ENCODE results near the gene MSRB2. TPM values are rescaled to one million over a fixed set of nuclear protein-coding genes. Genes with fewer than 3 reads are reported as not detected.

MSRB2 gene
- total and polyA plus RNA-seq, 2 donors (not counting 1 experiment from before 2014, with no cell fraction given): 1.5 to 3.0 TPM

GRCh38 chr10:23056186-23056579 lies 39.2 kb upstream of the MSRB2 start:
- no peak for TF ChIP-seq EZH2 (IDR thresholded peaks at IDR 0.05; ENCODE audit: borderline replicate concordance, insufficient read depth, low read depth, low read length, poor library complexity, severe bottlenecking)
- TF ChIP-seq, protein P1, sequence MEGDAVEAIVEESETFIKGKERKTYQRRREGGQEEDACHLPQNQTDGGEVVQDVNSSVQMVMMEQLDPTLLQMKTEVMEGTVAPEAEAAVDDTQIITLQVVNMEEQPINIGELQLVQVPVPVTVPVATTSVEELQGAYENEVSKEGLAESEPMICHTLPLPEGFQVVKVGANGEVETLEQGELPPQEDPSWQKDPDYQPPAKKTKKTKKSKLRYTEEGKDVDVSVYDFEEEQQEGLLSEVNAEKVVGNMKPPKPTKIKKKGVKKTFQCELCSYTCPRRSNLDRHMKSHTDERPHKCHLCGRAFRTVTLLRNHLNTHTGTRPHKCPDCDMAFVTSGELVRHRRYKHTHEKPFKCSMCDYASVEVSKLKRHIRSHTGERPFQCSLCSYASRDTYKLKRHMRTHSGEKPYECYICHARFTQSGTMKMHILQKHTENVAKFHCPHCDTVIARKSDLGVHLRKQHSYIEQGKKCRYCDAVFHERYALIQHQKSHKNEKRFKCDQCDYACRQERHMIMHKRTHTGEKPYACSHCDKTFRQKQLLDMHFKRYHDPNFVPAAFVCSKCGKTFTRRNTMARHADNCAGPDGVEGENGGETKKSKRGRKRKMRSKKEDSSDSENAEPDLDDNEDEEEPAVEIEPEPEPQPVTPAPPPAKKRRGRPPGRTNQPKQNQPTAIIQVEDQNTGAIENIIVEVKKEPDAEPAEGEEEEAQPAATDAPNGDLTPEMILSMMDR (IDR thresholded peaks at IDR 0.05): no peak
- H3K79me2 ChIP-seq (ENCODE audit: control insufficient read depth, insufficient read depth, low read length): no peaks in the 10 kb centered on the region
- peaks cover 0 to 8% (median 0%) of the 10 kb centered on the region in 4 experiments for H3K27me3 ChIP-seq (replicated peaks in 1 of 4; ENCODE audit: control extremely low read depth in 1 of 4, control insufficient read depth in 3 of 4, insufficient read depth in 4 of 4, low read length in 3 of 4)
- H3K9ac ChIP-seq (ENCODE audit: low read length): no peak overlapping the region
- H3K36me3 ChIP-seq (replicated peaks in 1 of 2; ENCODE audit: control extremely low read depth in 1 of 2, control insufficient read depth in 1 of 2, extremely low read depth in 1 of 2, insufficient read depth in 2 of 2, low read length in 1 of 2): no peaks in the 10 kb centered on the region
- ATAC-seq (ENCODE audit: low read depth) (no peak), DNase-seq (no peak)
- H3K27ac ChIP-seq (ENCODE audit: low read length in 2 of 2): no peak overlapping the region
- POLR2A ChIA-PET: no interaction called here
- no peak overlapping the region for H2AFZ ChIP-seq (ENCODE audit: insufficient read depth, low read depth, low read length, poor library complexity, severe bottlenecking)
- Mint-ChIP-seq H3K27me3 (peaks cover 53% of the 10 kb centered on the region), H3K27ac (no peak overlapping the region), H3K9me3 (ENCODE audit: insufficient read depth) (peaks cover 2% of the 10 kb centered on the region), H3K4me3 (no peak overlapping the region), H3K4me1 (no peaks in the 10 kb centered on the region)
- peaks cover 0 to 2% (median 0%) of the 10 kb centered on the region in 3 donors for H3K9me3 ChIP-seq (ENCODE audit: control extremely low read depth in 1 of 3, control insufficient read depth in 2 of 3, insufficient read depth in 1 of 3, low read length in 2 of 3)
- no peaks in the 10 kb centered on the region for H3K4me1 ChIP-seq (ENCODE audit: control insufficient read depth in 2 of 2, insufficient read depth in 2 of 2, low read length in 2 of 2)
- H4K20me1 ChIP-seq (ENCODE audit: control insufficient read depth, insufficient read depth, low read length, poor library complexity, severe bottlenecking): no peaks in the 10 kb centered on the region
- CTCF ChIA-PET: no interaction called here
- no peak overlapping the region for H3K4me3 ChIP-seq (ENCODE audit: control extremely low read depth in 1 of 5, extremely low read depth in 1 of 5, insufficient read depth in 1 of 5, low read depth in 2 of 5, low read length in 4 of 5)
- no CpG with 5 or more reads among the region's 3 CpGs for WGBS (ENCODE audit: insufficient coverage)
- H3K4me2 ChIP-seq (replicated peaks; ENCODE audit: low read depth, low read length, poor library complexity, severe bottlenecking): no peak overlapping the region
- intact Hi-C loops (cut with micrococcal nuclease): no loop called here

DNA sequence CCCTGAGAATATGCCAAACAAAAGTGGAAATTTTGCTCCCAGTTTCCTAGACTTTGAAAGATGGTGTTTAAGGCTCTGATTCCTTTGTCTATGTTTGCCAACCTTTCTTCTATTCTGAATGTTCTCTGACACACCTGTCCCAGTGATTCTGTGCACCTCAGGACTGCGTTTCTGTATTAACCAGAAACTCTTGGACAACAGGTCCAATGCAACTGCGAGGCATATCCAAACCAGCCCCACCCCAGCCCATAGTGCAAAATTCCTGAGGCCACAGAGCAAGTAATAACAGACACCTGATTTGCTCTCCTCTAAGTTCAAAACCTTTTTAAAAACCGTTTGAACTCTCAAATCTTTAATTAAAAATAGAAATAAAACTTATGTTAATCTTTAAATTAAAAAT lies 37.0 kb upstream of the MSRB2 start:
- Histone ChIP-seq H3K9me3 (ENCODE audit: control extremely low read depth in 1 of 3, control insufficient read depth in 2 of 3, insufficient read depth in 1 of 3, low read length in 2 of 3) (peaks cover 0 to 2% (median 0%) of the 10 kb centered on the region in 3 donors), H3K27ac (ENCODE audit: low read length in 2 of 2) (no peak overlapping the region), H3K4me3 (ENCODE audit: control extremely low read depth in 1 of 5, extremely low read depth in 1 of 5, insufficient read depth in 1 of 5, low read depth in 2 of 5, low read length in 4 of 5) (no peak overlapping the region), H3K36me3 (replicated peaks in 1 of 2; ENCODE audit: control extremely low read depth in 1 of 2, control insufficient read depth in 1 of 2, extremely low read depth in 1 of 2, insufficient read depth in 2 of 2, low read length in 1 of 2) (no peaks in the 10 kb centered on the region), H3K4me1 (ENCODE audit: control insufficient read depth in 2 of 2, insufficient read depth in 2 of 2, low read length in 2 of 2) (no peaks in the 10 kb centered on the region), H2AFZ (ENCODE audit: insufficient read depth, low read depth, low read length, poor library complexity, severe bottlenecking) (no peak overlapping the region), H3K79me2 (ENCODE audit: control insufficient read depth, insufficient read depth, low read length) (no peaks in the 10 kb centered on the region), H3K27me3 (replicated peaks in 1 of 4; ENCODE audit: control extremely low read depth in 1 of 4, control insufficient read depth in 3 of 4, insufficient read depth in 4 of 4, low read length in 3 of 4) (peaks cover 0 to 8% (median 0%) of the 10 kb centered on the region in 4 experiments), H3K4me2 (replicated peaks; ENCODE audit: low read depth, low read length, poor library complexity, severe bottlenecking) (no peak overlapping the region), H3K9ac (ENCODE audit: low read length) (no peak overlapping the region), H4K20me1 (ENCODE audit: control insufficient read depth, insufficient read depth, low read length, poor library complexity, severe bottlenecking) (no peaks in the 10 kb centered on the region)
- H3K9me3 Mint-ChIP-seq (ENCODE audit: insufficient read depth): peaks cover 2% of the 10 kb centered on the region
- no peak overlapping the region for H3K27ac Mint-ChIP-seq
- H3K4me3 Mint-ChIP-seq: no peak overlapping the region
- WGBS (ENCODE audit: insufficient coverage): 60% methylated on average over 1 of the region's 3 CpGs
- POLR2A ChIA-PET: no interaction called here
- TF ChIP-seq, protein P1 (IDR thresholded peaks at IDR 0.05): no peak
- no peak for TF ChIP-seq EZH2 (IDR thresholded peaks at IDR 0.05; ENCODE audit: borderline replicate concordance, insufficient read depth, low read depth, low read length, poor library complexity, severe bottlenecking)
- H3K27me3 Mint-ChIP-seq: peaks cover 39% of the 10 kb centered on the region
- no peaks in the 10 kb centered on the region for H3K4me1 Mint-ChIP-seq
- no peak for ATAC-seq (ENCODE audit: low read depth)
- DNase-seq: no peak
- CTCF ChIA-PET: no interaction called here
- intact Hi-C loops (cut with micrococcal nuclease): no loop called here
